TTC549 (cell line): ENCODE data around the gene CTLA4.

Experiments
- FAIRE-seq: peaks from 2 replicates; lab custom pipeline; 2012; peaks lifted over from hg19 to GRCh38; lab: Jason Lieb, UNC

CTLA4 gene

GRCh38 chr2:203867561-203868200 is at the start of gene CTLA4:
Gene CTLA4 (plus strand): TSS chr2:203867771. CDS start chr2:203867943, 172 bp downstream.
- no peak for FAIRE-seq

DNA sequence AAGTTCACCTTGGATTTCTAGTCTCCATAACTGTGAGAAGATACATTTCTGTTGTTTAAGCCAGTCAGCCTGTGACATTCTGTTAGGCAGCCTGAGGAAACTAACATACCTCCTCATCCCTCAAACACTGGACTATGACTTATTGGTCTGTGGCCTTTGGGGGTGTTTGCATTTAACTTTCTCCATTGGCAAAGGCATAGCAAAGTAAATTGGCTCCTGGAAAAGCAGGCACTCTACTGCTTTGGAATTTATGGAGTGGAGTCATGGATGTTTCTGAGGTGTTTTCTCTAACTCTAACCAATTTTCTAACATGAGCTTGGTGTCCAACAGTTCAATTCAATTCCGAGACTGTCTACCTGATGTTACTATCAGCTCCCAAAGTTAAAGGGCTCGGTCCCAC is 48.9 kb upstream of the CTLA4 start:
- FAIRE-seq, result no peak

DNA sequence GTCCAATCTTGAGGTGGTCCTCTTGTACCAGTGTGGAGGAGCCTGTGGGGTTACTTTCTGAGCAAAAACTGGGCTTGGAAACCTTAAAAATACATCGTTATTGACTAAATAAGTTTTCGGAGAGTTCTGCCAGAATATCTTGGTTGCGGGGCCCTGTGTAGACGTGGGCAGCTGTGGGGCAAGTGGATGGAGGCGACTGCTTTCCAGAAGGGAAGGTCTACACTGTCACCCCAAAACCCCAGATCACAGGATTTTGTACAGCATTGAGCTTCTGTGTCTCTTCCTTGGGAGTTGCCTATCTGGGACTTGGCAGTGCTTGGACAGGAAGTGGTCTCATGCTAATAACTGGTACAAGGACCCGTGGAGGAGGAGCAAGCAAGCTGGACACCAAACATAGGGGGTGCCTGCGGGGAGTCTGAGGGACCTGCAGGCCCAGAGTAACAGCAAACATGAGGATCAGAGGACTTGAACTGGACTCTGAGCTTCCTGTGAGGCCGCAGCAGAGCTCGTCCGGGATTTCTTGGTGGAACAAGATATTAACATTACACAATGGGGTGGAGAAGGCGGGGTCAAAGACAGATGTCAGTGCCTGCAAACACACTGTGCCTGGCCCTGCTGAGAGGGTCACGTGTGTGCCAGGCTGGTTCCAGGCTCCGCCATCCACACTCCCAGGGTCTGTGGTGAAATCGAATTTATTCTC is 48.0 kb upstream of the CTLA4 start:
- FAIRE-seq, result no peak

- FAIRE-seq, result no peak
Measured at GRCh38 chr2:203820969-203821368, 46.6 kb upstream of the CTLA4 start.

DNA sequence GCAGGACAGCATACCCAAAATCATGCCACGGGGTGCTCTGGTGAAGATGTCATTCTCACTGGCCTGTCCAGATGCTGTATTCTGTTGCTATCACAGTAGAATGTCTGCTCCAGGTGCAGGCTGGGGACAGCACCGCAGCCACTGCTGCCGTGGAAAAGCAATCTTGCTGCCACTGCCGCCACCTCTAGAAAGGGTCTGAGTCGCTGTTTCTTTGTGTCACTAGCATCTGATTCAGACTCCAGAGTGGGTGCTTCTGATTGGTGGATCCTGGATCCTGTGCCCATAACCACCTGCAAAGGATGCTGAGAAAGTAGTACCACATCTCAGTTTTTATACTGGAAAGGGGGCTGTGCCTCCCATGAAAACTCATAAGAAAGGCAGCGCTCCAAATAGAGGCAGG is 45.3 kb upstream of the CTLA4 start:
- FAIRE-seq, result no peak

- no peak for FAIRE-seq
Measured at GRCh38 chr2:203823173-203823572, 44.4 kb upstream of the CTLA4 start.

DNA sequence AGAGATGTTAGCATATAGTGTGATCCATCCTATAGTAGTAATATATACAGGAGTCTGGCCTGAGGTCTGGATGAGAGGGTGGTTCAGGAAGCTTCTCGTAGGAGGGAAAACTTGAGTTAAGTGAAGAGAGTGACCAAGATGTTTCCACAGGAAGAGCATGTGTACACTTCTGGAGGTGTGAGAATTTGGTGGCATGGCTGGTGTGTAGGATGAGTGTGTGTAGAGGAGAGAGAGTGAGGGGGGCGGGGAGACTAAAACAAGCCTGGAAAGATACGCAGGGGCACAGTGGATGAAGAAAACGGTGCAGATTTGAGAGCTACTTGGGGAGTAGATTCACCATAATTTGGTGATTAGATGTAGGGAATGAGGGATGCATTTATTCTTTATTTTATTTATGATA is 43.5 kb upstream of the CTLA4 start:
- FAIRE-seq, result no peak

DNA sequence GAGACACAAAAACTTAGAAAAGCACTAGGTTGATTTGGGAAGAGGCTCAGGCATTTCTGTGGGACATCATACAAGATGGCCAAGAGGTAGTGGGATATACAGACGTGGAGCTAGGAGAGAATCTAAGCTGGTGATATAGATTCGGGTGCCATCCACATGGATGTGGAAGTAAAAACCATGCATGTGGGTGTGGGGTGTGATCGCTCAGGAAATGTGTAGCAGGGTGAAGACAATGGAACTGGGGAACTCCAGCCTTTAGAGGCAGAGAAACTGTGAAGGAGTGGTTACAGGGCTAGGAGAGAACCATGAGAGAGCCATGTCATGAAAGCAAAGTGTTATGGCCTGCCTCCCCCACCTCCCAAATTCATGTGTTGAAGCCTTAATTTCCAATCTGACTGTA is 43.0 kb upstream of the CTLA4 start:
- no peak for FAIRE-seq

- FAIRE-seq, result no peak
Measured at GRCh38 chr2:203826704-203827103, 40.9 kb upstream of the CTLA4 start.

DNA sequence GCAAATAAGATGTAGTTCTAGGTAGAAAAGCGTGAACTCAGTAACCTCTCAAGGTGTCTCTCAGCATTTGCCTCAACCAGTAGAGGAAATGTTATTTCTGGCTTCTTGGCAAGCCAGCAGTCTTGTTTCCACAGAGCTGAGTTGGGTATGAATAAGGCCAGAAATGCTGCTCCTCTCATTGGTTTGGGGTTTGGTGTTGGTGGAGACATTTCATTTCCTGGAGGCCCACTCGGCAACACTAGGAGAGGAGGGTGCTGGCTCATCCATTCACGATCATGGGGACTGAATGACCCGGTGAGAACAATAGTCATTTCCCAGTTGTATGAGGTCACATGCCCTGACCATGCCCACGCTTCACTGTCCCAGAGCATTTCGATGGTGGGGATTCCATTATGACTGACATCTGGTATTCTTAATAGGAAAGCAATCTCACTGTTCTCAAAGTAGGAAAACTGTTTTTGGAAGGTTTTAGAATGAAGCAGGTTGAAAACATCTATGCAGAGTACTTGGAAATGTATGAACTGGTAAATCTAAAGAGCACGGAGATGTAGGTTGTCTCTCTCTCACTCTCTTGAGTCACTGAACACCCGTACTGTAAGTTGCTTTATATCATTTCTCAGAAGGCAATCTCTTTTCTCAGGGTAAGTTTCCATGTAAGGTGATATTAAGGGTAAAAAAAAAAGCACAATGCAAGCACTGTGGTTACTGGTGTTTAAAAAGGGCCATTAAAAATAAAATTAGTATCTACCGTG is 37.1 kb upstream of the CTLA4 start:
- FAIRE-seq, result no peak

- FAIRE-seq, result no peak
Measured at GRCh38 chr2:203835420-203835819, 32.2 kb upstream of the CTLA4 start.

DNA sequence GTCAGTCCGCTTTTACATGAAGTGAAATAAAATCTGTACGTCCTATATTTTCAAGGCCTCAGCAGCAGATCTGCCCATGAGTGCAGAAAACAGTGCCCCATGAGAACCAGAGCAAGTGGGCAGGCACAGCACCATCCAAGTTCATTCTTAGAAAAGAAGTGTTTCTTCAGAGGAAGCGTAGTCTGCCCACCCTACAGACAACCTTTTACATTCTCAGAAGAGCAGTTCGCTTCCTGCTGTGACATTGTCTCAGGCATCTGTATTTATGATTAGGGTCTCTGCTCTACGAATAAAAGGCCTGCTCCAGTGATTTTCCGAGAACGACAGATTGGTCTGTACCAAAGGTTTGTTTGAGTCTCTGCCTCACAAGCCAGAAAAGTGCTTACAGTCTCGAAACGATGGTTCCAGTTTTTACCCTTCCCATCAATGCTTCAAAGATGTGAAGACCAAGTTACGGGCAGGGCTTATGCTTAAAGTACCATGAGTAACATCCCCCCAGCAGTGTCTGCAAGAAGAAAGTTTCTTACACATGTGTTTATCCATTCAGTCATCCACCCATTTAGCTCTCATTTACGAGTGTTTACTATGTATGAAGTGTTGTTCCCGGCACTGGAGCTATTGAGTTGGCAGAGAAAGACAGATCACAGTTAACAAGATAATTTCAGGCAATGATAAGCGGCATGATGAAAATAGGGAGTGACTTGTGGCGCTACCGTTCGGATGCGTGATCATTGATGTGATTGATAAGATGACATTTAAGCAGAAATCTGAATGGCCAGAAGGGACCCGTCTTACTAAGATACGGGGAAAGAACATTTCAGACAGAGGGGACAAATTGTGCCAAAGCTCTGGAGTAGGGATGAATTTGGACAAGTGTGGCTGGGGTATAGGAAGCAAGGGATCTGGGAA is 31.4 kb upstream of the CTLA4 start:
- no peak for FAIRE-seq

GRCh38 chr2:203840655-203841205 is 26.8 kb upstream of the CTLA4 start:
- no peak for FAIRE-seq

DNA sequence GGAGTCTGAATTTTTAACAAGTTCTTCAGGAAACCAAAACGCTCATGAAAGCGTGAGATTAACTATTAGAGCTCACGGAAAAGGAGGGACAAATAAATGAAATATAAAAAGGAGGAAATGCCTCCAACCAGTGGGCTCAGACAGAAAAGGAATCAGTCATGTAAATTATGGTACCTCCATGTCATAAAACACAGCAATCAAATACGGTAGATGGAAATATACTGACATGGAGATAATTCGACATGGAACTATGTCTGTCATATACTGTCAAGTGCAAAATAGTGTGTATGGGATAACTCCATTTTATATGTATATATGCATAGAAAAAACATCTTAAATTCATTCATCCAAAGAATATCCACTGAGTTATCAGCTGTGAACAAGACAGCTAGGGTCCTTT is 25.9 kb upstream of the CTLA4 start:
- no peak for FAIRE-seq

DNA sequence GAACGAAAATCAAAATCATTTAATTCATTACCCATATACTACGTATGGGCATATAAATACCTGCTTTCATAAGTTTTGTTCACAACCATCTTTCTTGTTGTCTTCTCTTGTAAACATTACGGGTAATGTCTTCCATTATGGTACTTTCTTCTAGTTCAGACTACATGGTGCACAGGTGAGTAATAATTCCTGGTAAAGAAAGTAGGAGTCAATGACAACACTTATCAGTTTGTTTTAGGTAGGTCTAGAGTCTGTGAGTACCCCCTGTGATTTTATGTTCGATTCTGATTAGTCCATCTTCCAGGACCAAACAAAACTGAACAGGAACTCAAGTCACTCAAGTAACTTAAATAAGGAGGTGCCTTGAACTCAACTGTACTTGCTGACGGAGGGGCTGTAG is 25.2 kb upstream of the CTLA4 start:
- FAIRE-seq, result no peak

GRCh38 chr2:203846490-203847105 is 21.0 kb upstream of the CTLA4 start:
- FAIRE-seq, result no peak

GRCh38 chr2:203849010-203849409 is 18.6 kb upstream of the CTLA4 start:
- no peak for FAIRE-seq

DNA sequence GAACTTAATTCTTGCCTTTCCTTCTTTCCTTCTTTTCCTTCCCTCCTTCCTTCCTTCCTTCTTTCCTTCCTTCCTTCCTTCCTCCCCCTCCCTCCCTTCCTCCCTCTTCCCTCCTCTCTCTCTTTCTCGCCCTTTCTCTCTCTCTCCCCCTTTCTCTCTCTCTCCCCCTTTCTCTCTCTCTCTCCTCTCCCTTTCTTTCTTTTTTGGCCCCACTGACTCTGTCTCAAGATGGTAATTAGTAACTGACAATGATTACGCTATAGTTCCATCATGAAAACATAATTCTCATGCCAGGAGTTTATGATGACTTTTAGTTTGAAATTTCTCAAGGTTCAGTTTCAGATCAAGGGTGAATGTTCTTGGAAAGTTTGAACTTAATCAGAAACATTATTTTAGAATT is 14.8 kb upstream of the CTLA4 start:
- FAIRE-seq, result no peak

- FAIRE-seq, result no peak
Measured at GRCh38 chr2:203853271-203853670, 14.3 kb upstream of the CTLA4 start.

- no peak for FAIRE-seq
Measured at GRCh38 chr2:203853722-203854121, 13.8 kb upstream of the CTLA4 start.

DNA sequence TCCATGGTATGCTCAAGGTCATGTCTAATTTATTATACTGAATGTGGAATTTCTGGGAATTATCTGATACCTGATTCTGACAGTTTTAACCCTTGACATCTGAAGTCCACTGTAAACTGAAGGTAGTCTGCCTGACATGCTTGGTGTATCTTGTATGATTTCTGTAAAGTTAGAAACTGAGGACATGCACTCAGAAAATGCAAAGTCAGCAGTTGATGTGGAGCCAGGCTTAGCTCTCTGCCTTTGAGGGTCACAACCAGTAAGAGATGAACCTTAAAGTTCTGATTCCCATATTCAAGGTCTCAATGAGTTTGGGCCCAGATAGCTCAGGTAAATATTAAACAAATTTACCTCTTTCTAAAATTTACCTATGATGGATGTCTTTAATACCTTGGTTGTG is 12.3 kb upstream of the CTLA4 start:
- FAIRE-seq, result no peak

- no peak for FAIRE-seq
Measured at GRCh38 chr2:203857656-203858055, 9.9 kb upstream of the CTLA4 start.
